GM12878 (cell line): ENCODE data around the gene PTK6. TPM values are rescaled to one million over a fixed set of nuclear protein-coding genes. Genes with fewer than 3 reads are reported as not detected.

Experiments used
- ATAC-seq: fragments of 200-7000 bp; cut with Tn5 transposase; 3 replicates; pipeline ENCODE4 v1.9.1; 2020; ENCODE audit warnings: mild to moderate bottlenecking, moderate library complexity
- BruUV-seq: library from RNA; stranded (reverse); fragments of 400-500 nt; replicated peaks from 2 replicates; lab custom pipeline; 2021; lab: Mats Ljungman, UMichigan
- CTCF ChIA-PET: fragments of 300-600 bp; sonication (Branson Sonifier 250); formaldehyde crosslinking; extraction: SDS; loops from one replicate; lab custom pipeline; 2021; ENCODE audit warnings: inconsistent platforms; lab: Yijun Ruan, JAX
- POLR2A ChIA-PET: fragments of 350-600 bp; formaldehyde crosslinking; extraction: SDS; loops from one replicate; lab custom pipeline; 2021; ENCODE audit warnings: inconsistent platforms; lab: Charles Lee
- RAD21 ChIA-PET: fragments of 300-600 bp; sonication (Branson Sonifier 250); formaldehyde crosslinking; loops from one replicate; lab custom pipeline; 2023; ENCODE audit warnings: antibody characterized with exemption; ENCODE audit not compliant: unreplicated experiment; lab: Charles Lee
- SMC1A ChIA-PET: fragments of 300-600 bp; sonication (Branson Sonifier 250); formaldehyde crosslinking; loops from one replicate; lab custom pipeline; 2023; ENCODE audit not compliant: unreplicated experiment, uncharacterized antibody; lab: Charles Lee
- DNase-seq: peaks from one replicate; pipeline ENCODE4 v3.0.0-alpha.2; 2011; ENCODE audit warnings: low read depth, low spot score
- FAIRE-seq: peaks from 3 replicates; lab custom pipeline; 2011; peaks lifted over from hg19 to GRCh38; lab: Jason Lieb, UNC
- H2AFZ ChIP-seq: 2 replicates; pipeline ENCODE4 v1.6.0; 2011; ENCODE audit warnings: low read depth, low read length, control low read depth; ENCODE audit not compliant: control insufficient read depth
- H3K27ac ChIP-seq: 2 replicates; pipeline ENCODE4 v1.5.1; 2011; ENCODE audit warnings: control low read depth; ENCODE audit not compliant: control insufficient read depth, insufficient read depth
- H3K27me3 ChIP-seq, 2 experiments: replicated peaks in 1 of 2; 2 replicates each; pipeline versions ENCODE4 v1.6.0 to v1.6.1; 2011; ENCODE audit warnings: low read length in 1 of 2; ENCODE audit not compliant: control insufficient read depth in 2 of 2, insufficient read depth in 2 of 2
- H3K36me3 ChIP-seq, 2 experiments: 2 replicates each; pipeline ENCODE4 v1.5.1; 2011; ENCODE audit warnings: low read length in 1 of 2; ENCODE audit not compliant: control insufficient read depth in 2 of 2, insufficient read depth in 2 of 2
- H3K4me1 ChIP-seq: 2 replicates; pipeline ENCODE4 v1.6.1; 2011; ENCODE audit warnings: mild to moderate bottlenecking, low read length, moderate library complexity, mixed read lengths; ENCODE audit not compliant: control insufficient read depth, insufficient read depth
- H3K4me2 ChIP-seq: 2 replicates; pipeline ENCODE4 v1.6.0; 2011; ENCODE audit warnings: control low read depth; ENCODE audit not compliant: control insufficient read depth, insufficient read depth
- H3K4me3 ChIP-seq: fragments of 200-600 bp; sonication (generic); 2 replicates; pipeline ENCODE4 v1.5.1; 2016
- H3K79me2 ChIP-seq: 2 replicates; pipeline ENCODE4 v1.6.0; 2011; ENCODE audit warnings: low read length; ENCODE audit not compliant: control insufficient read depth, insufficient read depth
- H3K9ac ChIP-seq: 2 replicates; pipeline ENCODE4 v1.8.0; 2011; ENCODE audit warnings: low read length, control low read depth, mixed read lengths; ENCODE audit not compliant: control insufficient read depth, insufficient read depth
- H3K9me3 ChIP-seq: replicated peaks from 3 replicates; pipeline ENCODE4 v1.5.1; 2011; ENCODE audit warnings: mild to moderate bottlenecking, low read length; ENCODE audit not compliant: control insufficient read depth, insufficient read depth
- H4K20me1 ChIP-seq: 2 replicates; pipeline ENCODE4 v1.6.0; 2011; ENCODE audit not compliant: control insufficient read depth, insufficient read depth
- ATF7 ChIP-seq: fragments of 450-650 bp; IDR thresholded peaks from 2 replicates; pipeline ENCODE4 v1.6.1; 2016; ENCODE audit warnings: low read depth, mild to moderate bottlenecking
- BACH1 ChIP-seq: fragments of 450-650 bp; IDR thresholded peaks from 2 replicates; pipeline ENCODE4 v1.6.1; 2017; ENCODE audit warnings: mild to moderate bottlenecking, borderline replicate concordance
- BHLHE40 ChIP-seq, 2 experiments: fragments of 450-650 bp in 1 of 2; IDR thresholded peaks; 2 replicates each; pipeline ENCODE4 v1.6.1; 2011 to 2017; ENCODE audit warnings: low read depth in 2 of 2, borderline replicate concordance in 1 of 2, improper control_type of control experiment in 1 of 2, low read length in 1 of 2, mild to moderate bottlenecking in 1 of 2
- CBFB ChIP-seq: IDR thresholded peaks from 2 replicates; pipeline ENCODE4 v1.6.1; 2016; ENCODE audit warnings: antibody characterized with exemption, low read depth
- CBX5 ChIP-seq: sonication (generic); IDR thresholded peaks from 2 replicates; pipeline ENCODE4 v1.6.1; 2016; ENCODE audit warnings: low read depth, moderate library complexity, mild to moderate bottlenecking, inconsistent platforms
- CHD4 ChIP-seq: fragments of 200-600 bp; sonication (generic); IDR thresholded peaks from 2 replicates; pipeline ENCODE4 v1.6.1; 2016; ENCODE audit warnings: mild to moderate bottlenecking
- EP300 ChIP-seq, 2 experiments: fragments of 150-350 bp in 1 of 2; IDR thresholded peaks; 2 replicates each; pipeline ENCODE4 v1.6.1; 2011 to 2012; ENCODE audit warnings: low read depth in 2 of 2, low read length in 2 of 2, borderline replicate concordance in 1 of 2, improper control_type of control experiment in 1 of 2, inconsistent platforms in 1 of 2; ENCODE audit not compliant: control insufficient read depth in 1 of 2
- FOS ChIP-seq: IDR thresholded peaks from 3 replicates; pipeline ENCODE4 v1.6.1; 2011; ENCODE audit warnings: borderline replicate concordance; ENCODE audit not compliant: insufficient read length; ENCODE audit errors: extremely low read depth
- IKZF2 ChIP-seq, 2 experiments: fragments of 450-650 bp; IDR thresholded peaks; 2 replicates each; pipeline ENCODE4 v1.6.1; 2017; ENCODE audit warnings: mild to moderate bottlenecking in 2 of 2, moderate library complexity in 2 of 2
- IRF4 ChIP-seq: IDR thresholded peaks from 2 replicates; pipeline ENCODE4 v1.6.1; 2011; ENCODE audit warnings: low read depth, low read length
- KAT2A ChIP-seq: conservative IDR thresholded peaks from 2 replicates; pipeline ENCODE4 v1.6.1; 2011; ENCODE audit warnings: low read depth, low read length; ENCODE audit not compliant: control insufficient read depth
- MTA3 ChIP-seq: IDR thresholded peaks from 2 replicates; pipeline ENCODE4 v1.6.1; 2012; ENCODE audit warnings: low read length, inconsistent platforms, borderline replicate concordance
- POLR2A ChIP-seq: IDR thresholded peaks from 2 replicates; pipeline ENCODE4 v1.6.1; 2011; ENCODE audit warnings: low read depth, mild to moderate bottlenecking, low read length
- SMAD5 ChIP-seq: IDR thresholded peaks from 2 replicates; pipeline ENCODE4 v1.6.1; 2016; ENCODE audit warnings: antibody characterized with exemption, low read depth
- SPI1 ChIP-seq: IDR thresholded peaks from 2 replicates; pipeline ENCODE4 v1.6.1; 2011; ENCODE audit warnings: low read depth, mild to moderate bottlenecking, low read length, moderate library complexity, borderline replicate concordance; ENCODE audit not compliant: insufficient read depth
- WGBS: methylation state at CpG from one replicate; pipeline ENCODE4 v1.1.6; 2016; ENCODE audit warnings: low lambda C conversion rate; ENCODE audit not compliant: insufficient replicate concordance, insufficient coverage; ENCODE audit errors: missing lambda C conversion rate; 5-methylcytosine and 5-hydroxymethylcytosine counted together
- in situ Hi-C: fragments of 300-500 bp; cut with MboI; formaldehyde crosslinking; loops from 9 replicates; pipeline ENCODE4 v1.14.3; 2018; ENCODE audit warnings: mixed read lengths
- intact Hi-C: fragments of 100-400 bp; cut with micrococcal nuclease; formaldehyde crosslinking; loops from one replicate; pipeline ENCODE4 v1.14.2; 2022; ENCODE audit not compliant: unreplicated experiment
- polyA plus RNA-seq, 11 experiments: library from polyadenylated mRNA; depleted of rRNA in 4 of 11; unstranded in 6 of 11; stranded (reverse) in 5 of 11; fragments of >200 nt; fragmentation: Nextera tagmentation in 4 of 11; fragmentation: Illumina TruSeq in 1 of 11; extraction: Ambion mirVana in 4 of 11; extraction: Trizol in 1 of 11; gene quantifications; 1 replicate in 1 of 11; 2 replicates in 10 of 11; pipeline versions ENCODE4 v1.2.1 to v1.2.3, GENCODE V29; 2011 to 2016; ENCODE audit warnings: inconsistent platforms in 2 of 11, missing spikeins in 2 of 11, low read depth in 1 of 11
- total RNA-seq, 4 experiments: library from RNA; depleted of rRNA in 3 of 4; stranded (reverse); fragments of >200 nt in 3 of 4; fragmentation: Illumina TruSeq in 1 of 4; extraction: Trizol in 1 of 4; gene quantifications; 2 replicates each; pipeline versions ENCODE4 v1.2.1 to v1.2.3, GENCODE V29; 2013 to 2021
- TF ChIP-seq, protein P1 (sequence below): fragments of 450-650 bp; IDR thresholded peaks from 2 replicates; pipeline ENCODE4 v1.6.1; 2014; ENCODE audit warnings: mild to moderate bottlenecking
- TF ChIP-seq, protein P2 (sequence below): IDR thresholded peaks from 2 replicates; pipeline ENCODE4 v1.6.1; 2012; ENCODE audit warnings: low read depth, low read length, improper control_type of control experiment
- TF ChIP-seq, protein P3 (sequence below): IDR thresholded peaks from 2 replicates; pipeline ENCODE4 v1.6.1; 2011; ENCODE audit warnings: low read depth, mild to moderate bottlenecking, low read length, moderate library complexity, borderline replicate concordance; ENCODE audit errors: extremely low read depth
- TF ChIP-seq, protein P4 (sequence below): IDR thresholded peaks from 2 replicates; pipeline ENCODE4 v1.6.1; 2011; ENCODE audit warnings: mild to moderate bottlenecking, low read depth, low read length, moderate library complexity; ENCODE audit not compliant: insufficient replicate concordance

Gene PTK6
- total and polyA plus RNA-seq, 10 of the 15 experiments (the other 5 are each of a cell fraction or from before 2014, with no cell fraction given) = 0.02 to 0.21 (median 0.09) TPM; not detected in 3

DNA sequence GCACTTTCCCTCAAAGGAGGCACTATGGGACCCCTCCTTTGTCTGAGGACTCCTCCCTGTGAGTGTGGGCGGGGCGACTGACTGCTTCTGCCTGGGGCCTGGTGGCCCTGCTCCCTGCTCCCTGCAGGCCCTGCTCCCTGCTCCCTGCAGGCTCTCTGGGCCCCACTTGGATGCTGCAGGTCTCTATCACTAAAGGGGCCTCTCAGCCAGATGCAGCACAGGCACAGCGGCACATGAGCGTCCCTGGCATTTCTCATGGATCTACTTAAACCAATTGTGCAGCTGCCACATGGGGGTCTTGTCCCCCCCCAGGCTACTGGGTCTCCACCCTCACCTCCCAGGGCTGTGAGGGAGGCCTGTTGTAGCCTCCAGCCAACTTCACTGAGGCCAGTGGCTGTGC lies 46.1 kb downstream of the PTK6 start:
- H3K4me3 ChIP-seq = no peak overlapping the region
- H3K36me3 ChIP-seq = no peaks in the 10 kb centered on the region
- no peak overlapping the region for H2AFZ ChIP-seq
- H3K4me1 ChIP-seq = no peaks in the 10 kb centered on the region
- H3K27me3 ChIP-seq = peaks cover 0 to 1% of the 10 kb centered on the region in 2 experiments; a peak in 1 of 4 replicates
- no peak overlapping the region for H3K4me2 ChIP-seq
- TF ChIP-seq SPI1 (no peak), IKZF2 (IDR thresholded peaks at IDR 0.05) (no peak), CBX5 (no peak), BHLHE40 (IDR thresholded peaks at IDR 0.05; ENCODE audit: borderline replicate concordance in 1 of 2, low read depth in 2 of 2, low read length in 1 of 2) (no peak), SMAD5 (no peak), POLR2A (no peak), ATF7 (no peak), CBFB (no peak), FOS (no peak), IRF4 (no peak), CHD4 (no peak), BACH1 (no peak), MTA3 (no peak), EP300 (IDR thresholded peaks at IDR 0.05; ENCODE audit: borderline replicate concordance in 1 of 2, control insufficient read depth in 1 of 2, low read depth in 2 of 2, low read length in 2 of 2) (no peak), KAT2A (no peak)
- TF ChIP-seq, protein P1, sequence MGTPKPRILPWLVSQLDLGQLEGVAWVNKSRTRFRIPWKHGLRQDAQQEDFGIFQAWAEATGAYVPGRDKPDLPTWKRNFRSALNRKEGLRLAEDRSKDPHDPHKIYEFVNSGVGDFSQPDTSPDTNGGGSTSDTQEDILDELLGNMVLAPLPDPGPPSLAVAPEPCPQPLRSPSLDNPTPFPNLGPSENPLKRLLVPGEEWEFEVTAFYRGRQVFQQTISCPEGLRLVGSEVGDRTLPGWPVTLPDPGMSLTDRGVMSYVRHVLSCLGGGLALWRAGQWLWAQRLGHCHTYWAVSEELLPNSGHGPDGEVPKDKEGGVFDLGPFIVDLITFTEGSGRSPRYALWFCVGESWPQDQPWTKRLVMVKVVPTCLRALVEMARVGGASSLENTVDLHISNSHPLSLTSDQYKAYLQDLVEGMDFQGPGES = no peak
- TF ChIP-seq, protein P2, sequence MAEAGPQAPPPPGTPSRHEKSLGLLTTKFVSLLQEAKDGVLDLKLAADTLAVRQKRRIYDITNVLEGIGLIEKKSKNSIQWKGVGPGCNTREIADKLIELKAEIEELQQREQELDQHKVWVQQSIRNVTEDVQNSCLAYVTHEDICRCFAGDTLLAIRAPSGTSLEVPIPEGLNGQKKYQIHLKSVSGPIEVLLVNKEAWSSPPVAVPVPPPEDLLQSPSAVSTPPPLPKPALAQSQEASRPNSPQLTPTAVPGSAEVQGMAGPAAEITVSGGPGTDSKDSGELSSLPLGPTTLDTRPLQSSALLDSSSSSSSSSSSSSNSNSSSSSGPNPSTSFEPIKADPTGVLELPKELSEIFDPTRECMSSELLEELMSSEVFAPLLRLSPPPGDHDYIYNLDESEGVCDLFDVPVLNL = no peak
- TF ChIP-seq, protein P3, sequence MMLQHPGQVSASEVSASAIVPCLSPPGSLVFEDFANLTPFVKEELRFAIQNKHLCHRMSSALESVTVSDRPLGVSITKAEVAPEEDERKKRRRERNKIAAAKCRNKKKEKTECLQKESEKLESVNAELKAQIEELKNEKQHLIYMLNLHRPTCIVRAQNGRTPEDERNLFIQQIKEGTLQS = no peak
- TF ChIP-seq, protein P4, sequence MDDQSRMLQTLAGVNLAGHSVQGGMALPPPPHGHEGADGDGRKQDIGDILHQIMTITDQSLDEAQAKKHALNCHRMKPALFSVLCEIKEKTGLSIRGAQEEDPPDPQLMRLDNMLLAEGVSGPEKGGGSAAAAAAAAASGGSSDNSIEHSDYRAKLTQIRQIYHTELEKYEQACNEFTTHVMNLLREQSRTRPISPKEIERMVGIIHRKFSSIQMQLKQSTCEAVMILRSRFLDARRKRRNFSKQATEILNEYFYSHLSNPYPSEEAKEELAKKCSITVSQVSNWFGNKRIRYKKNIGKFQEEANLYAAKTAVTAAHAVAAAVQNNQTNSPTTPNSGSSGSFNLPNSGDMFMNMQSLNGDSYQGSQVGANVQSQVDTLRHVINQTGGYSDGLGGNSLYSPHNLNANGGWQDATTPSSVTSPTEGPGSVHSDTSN = no peak
- TF ChIP-seq, all 136 proteins: peak for 0
- FAIRE-seq (no peak), DNase-seq (no peak), ATAC-seq (no peak)
- Histone ChIP-seq H3K79me2 (no peaks in the 10 kb centered on the region), H3K9me3 (no peaks in the 10 kb centered on the region), H4K20me1 (no peaks in the 10 kb centered on the region), H3K27ac (no peak overlapping the region), H3K9ac (no peak overlapping the region)
- intact Hi-C loops = no loop called here
- CTCF ChIA-PET = no interaction called here
- RAD21 ChIA-PET = no interaction called here
- no TSS peak for BruUV-seq
- POLR2A ChIA-PET = no interaction called here
- SMC1A ChIA-PET = no interaction called here
- in situ Hi-C loops = no loop called here
- 20% methylated on average over 4 of the region's 4 CpGs for WGBS
